ENCODE measurements around the gene CLCNKA. TPM values are rescaled to one million over a fixed set of nuclear protein-coding genes. Genes with fewer than 3 reads are reported as not detected.

The CLCNKA gene
- total RNA-seq, 2 donors from 2014 or later: 2.1 to 4.0 TPM

GRCh38 chr1:16066245-16066644, 44.4 kb downstream of the CLCNKA start:
- DNase-seq (no peak), ATAC-seq (no peak)
- no peaks in the 10 kb centered on the region for H3K9me3 ChIP-seq
- TF ChIP-seq, protein P1, sequence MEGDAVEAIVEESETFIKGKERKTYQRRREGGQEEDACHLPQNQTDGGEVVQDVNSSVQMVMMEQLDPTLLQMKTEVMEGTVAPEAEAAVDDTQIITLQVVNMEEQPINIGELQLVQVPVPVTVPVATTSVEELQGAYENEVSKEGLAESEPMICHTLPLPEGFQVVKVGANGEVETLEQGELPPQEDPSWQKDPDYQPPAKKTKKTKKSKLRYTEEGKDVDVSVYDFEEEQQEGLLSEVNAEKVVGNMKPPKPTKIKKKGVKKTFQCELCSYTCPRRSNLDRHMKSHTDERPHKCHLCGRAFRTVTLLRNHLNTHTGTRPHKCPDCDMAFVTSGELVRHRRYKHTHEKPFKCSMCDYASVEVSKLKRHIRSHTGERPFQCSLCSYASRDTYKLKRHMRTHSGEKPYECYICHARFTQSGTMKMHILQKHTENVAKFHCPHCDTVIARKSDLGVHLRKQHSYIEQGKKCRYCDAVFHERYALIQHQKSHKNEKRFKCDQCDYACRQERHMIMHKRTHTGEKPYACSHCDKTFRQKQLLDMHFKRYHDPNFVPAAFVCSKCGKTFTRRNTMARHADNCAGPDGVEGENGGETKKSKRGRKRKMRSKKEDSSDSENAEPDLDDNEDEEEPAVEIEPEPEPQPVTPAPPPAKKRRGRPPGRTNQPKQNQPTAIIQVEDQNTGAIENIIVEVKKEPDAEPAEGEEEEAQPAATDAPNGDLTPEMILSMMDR (IDR thresholded peaks at IDR 0.05): no peak
- no peak for TF ChIP-seq POLR2A (IDR thresholded peaks at IDR 0.05)
- no peaks in the 10 kb centered on the region for H3K36me3 ChIP-seq (replicated peaks in 1 of 2; ENCODE audit: insufficient read depth in 1 of 2, low read depth in 2 of 2)
- no peaks in the 10 kb centered on the region for H3K27me3 ChIP-seq
- peaks cover 66% of the 10 kb centered on the region for H3K4me1 ChIP-seq
- WGBS, 2 donors: 75 to 85% methylated on average over 4 of the region's 4 CpGs
- H3K27ac ChIP-seq: peak overlapping the region in 2 of 4 donors; percentile 56 to 84
- H3K4me3 ChIP-seq: no peak overlapping the region
- intact Hi-C loops (cut with DNase I): no loop called here

- Histone ChIP-seq H3K27ac (peak overlapping the region; percentile 19 to 84 (median 64)), H3K36me3 (replicated peaks in 1 of 2; ENCODE audit: insufficient read depth in 1 of 2, low read depth in 2 of 2) (no peaks in the 10 kb centered on the region), H3K4me1 (peaks cover 66% of the 10 kb centered on the region), H3K9me3 (no peaks in the 10 kb centered on the region), H3K4me3 (no peak overlapping the region), H3K27me3 (no peaks in the 10 kb centered on the region)
- ATAC-seq: peak; percentile 88
- WGBS, 2 donors: 13 to 21% methylated on average over 5 to 6 of the region's 6 CpGs
- DNase-seq: peak; percentile 96 to 97 (median 96)
- intact Hi-C loops (cut with DNase I): no loop called here
- TF ChIP-seq POLR2A (IDR thresholded peaks at IDR 0.05): peak in 1 of 3 donors; percentile 24
- TF ChIP-seq, protein P1 (IDR thresholded peaks at IDR 0.05): peak in 1 of 7 experiments; percentile 15
These were observed 45.4 kb downstream of the CLCNKA start for GRCh38 chr1:16067127-16067768.

GRCh38 chr1:16067933-16068332, 46.1 kb downstream of the CLCNKA start:
- peaks cover 71% of the 10 kb centered on the region for H3K4me1 ChIP-seq
- 46 to 54% methylated on average over 5 to 13 of the region's 13 CpGs for WGBS, 2 donors
- H3K27me3 ChIP-seq: no peaks in the 10 kb centered on the region

DNA sequence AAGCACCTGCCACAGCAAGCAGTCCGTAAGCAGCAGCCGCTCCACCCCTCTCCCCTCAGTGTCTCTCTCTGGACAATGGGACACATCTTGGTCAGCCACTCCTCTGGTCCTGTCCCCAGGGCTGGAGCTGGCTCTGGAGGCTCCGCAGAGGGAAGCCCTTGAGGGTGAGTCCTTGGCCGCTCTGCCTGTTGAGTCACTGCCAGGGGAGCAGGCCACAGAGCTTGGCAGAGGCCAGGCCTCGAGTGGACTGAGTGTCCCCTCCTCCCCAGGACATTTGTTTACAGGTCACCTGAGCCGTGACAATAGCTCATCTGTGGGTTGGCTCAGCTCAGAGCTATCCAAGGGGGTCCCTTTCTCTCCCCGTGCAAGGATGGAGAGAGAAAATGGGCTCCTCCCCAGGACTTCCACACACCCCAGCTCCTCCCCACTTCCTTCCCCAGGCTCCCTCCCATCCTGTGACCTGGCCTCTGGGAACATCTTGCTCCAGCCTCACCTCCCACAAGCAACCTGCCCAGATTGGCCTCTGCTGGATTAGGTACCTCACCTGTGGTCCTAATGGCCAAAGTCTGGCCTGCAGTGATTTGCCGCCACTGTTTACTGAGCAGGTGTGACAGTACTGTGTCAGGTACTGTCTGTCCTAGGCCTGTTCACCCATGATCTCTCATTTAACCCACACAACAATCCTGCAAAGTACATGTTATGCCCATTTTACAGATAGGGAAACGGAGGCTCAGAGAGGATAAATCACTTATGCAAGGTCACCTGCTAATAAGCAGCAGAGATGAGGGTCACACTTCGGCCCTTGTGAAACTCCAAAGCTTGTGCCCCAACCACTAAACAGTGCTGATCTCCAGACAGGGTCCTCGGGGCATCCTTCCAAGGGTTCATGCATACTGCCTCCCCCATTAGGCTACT, 46.8 kb downstream of the CLCNKA start:
- Histone ChIP-seq H3K4me1 (peaks cover 75% of the 10 kb centered on the region), H3K27me3 (no peaks in the 10 kb centered on the region), H3K36me3 (replicated peaks in 1 of 2; ENCODE audit: insufficient read depth in 1 of 2, low read depth in 2 of 2) (no peaks in the 10 kb centered on the region), H3K4me3 (no peak overlapping the region), H3K27ac (peak overlapping the region; percentile 19 to 84 (median 64)), H3K9me3 (no peaks in the 10 kb centered on the region)
- intact Hi-C loops (cut with DNase I): no loop called here
- peak; percentile 67 to 88 (median 80) for DNase-seq
- peak in 1 of 3 donors; percentile 20 for TF ChIP-seq POLR2A (IDR thresholded peaks at IDR 0.05)
- TF ChIP-seq, protein P1 (IDR thresholded peaks at IDR 0.05): no peak
- peak; percentile 38 for ATAC-seq
- WGBS, 2 donors: 51 to 64% methylated on average over 7 to 11 of the region's 11 CpGs

More at GRCh38 chr1:16067933-16068332, 46.1 kb downstream of the CLCNKA start:
- H3K4me3 ChIP-seq: no peak overlapping the region
- TF ChIP-seq, protein P1 (IDR thresholded peaks at IDR 0.05): no peak
- TF ChIP-seq POLR2A (IDR thresholded peaks at IDR 0.05): no peak
- H3K9me3 ChIP-seq: no peaks in the 10 kb centered on the region
- DNase-seq: peak in 1 of 4 donors; percentile 36
- intact Hi-C loops (cut with DNase I): no loop called here
- peak overlapping the region; percentile 19 to 84 (median 64) for H3K27ac ChIP-seq
- ATAC-seq: peak; percentile 7
- no peaks in the 10 kb centered on the region for H3K36me3 ChIP-seq (replicated peaks in 1 of 2; ENCODE audit: insufficient read depth in 1 of 2, low read depth in 2 of 2)

All from body of pancreas (tissue), 4 donors.